Transverse colon (tissue), 4 donors: ENCODE measurements around the gene NAT8. TPM values are rescaled to one million over a fixed set of nuclear protein-coding genes. Genes with fewer than 3 reads are reported as not detected.
"Not testable (repeated sequence)": the region's sequence is repeated elsewhere in the genome, so short reads cannot be mapped to it uniquely, and the experiment has no call there.

ENCODE experiments used
- DNase-seq: peaks from one replicate; pipeline ENCODE4 v3.0.0-alpha.2; 2019
- H3K27ac ChIP-seq, 4 donors: fragments of 200-600 bp; sonication (generic); 2 replicates each; pipeline ENCODE4 v1.5.1; 2016 to 2018; ENCODE audit warnings: inconsistent platforms in 4 of 4
- H3K27me3 ChIP-seq: fragments of 200-600 bp; sonication (generic); 2 replicates; pipeline ENCODE4 v1.5.1; 2017; ENCODE audit warnings: inconsistent platforms
- H3K36me3 ChIP-seq, 4 donors: fragments of 200-600 bp; sonication (generic); 2 replicates each; pipeline ENCODE4 v1.5.1; 2017 to 2019; ENCODE audit warnings: inconsistent platforms in 4 of 4
- H3K4me1 ChIP-seq, 4 donors: fragments of 200-600 bp; sonication (generic); 2 replicates each; pipeline ENCODE4 v1.5.1; 2017 to 2020; ENCODE audit warnings: inconsistent platforms in 4 of 4
- H3K4me3 ChIP-seq, 4 donors: fragments of 200-600 bp; sonication (generic); 1 replicate in 1 of 4; 2 replicates in 3 of 4; pipeline versions ENCODE4 v1.5.1 to v1.6.1; 2017 to 2019; ENCODE audit warnings: inconsistent platforms in 4 of 4
- H3K9me3 ChIP-seq, 2 donors: fragments of 200-600 bp; sonication (generic); 2 replicates each; pipeline ENCODE4 v1.5.1; 2017 to 2019; ENCODE audit warnings: inconsistent platforms in 2 of 2
- CTCF ChIP-seq, 5 experiments: fragments of 200-600 bp in 3 of 5; fragments of 450-650 bp in 2 of 5; sonication (generic) in 3 of 5; IDR thresholded peaks; 1 replicate in 2 of 5; 2 replicates in 3 of 5; pipeline ENCODE4 v1.5.1; 2016 to 2017; ENCODE audit warnings: antibody characterized with exemption in 5 of 5, inconsistent platforms in 3 of 5, mild to moderate bottlenecking in 2 of 5, moderate library complexity in 1 of 5
- EP300 ChIP-seq: sonication (generic); formaldehyde crosslinking; IDR thresholded peaks from one replicate; pipeline ENCODE4 v1.6.1; 2017; ENCODE audit warnings: antibody characterized with exemption, low read depth
- POLR2A ChIP-seq: fragments of 450-650 bp; IDR thresholded peaks from one replicate; pipeline ENCODE4 v1.6.1; 2016; ENCODE audit warnings: antibody characterized with exemption, mild to moderate bottlenecking, moderate library complexity
- POLR2AphosphoS5 ChIP-seq, 3 donors: sonication (generic); formaldehyde crosslinking; IDR thresholded peaks; one replicate each; pipeline ENCODE4 v1.6.1; 2016; ENCODE audit warnings: antibody characterized with exemption in 3 of 3
- WGBS, 2 donors: methylation state at CpG; one replicate each; pipeline ENCODE4 v1.1.5; 2018; ENCODE audit warnings: low coverage in 1 of 2; 5-methylcytosine and 5-hydroxymethylcytosine counted together
- in situ Hi-C, 4 donors: fragments of 200-750 bp; cut with MboI; loops; one replicate each; pipeline versions ENCODE4 v1.15.0 to v1.15.1; 2017; ENCODE audit warnings: low sequenced_read_pairs in 3 of 4, low pct_ligation_motif_present in 1 of 4, low pct_unique_long_range_greater_than_20kb in 1 of 4
- intact Hi-C: fragments of 100-400 bp; cut with DNase I; formaldehyde crosslinking; loops from one replicate; pipeline ENCODE4 v1.15.1; 2023; ENCODE audit warnings: low total_unique reads
- total RNA-seq, 4 donors: library from RNA; depleted of rRNA; stranded (reverse); fragments of >200 nt; gene quantifications; one replicate each; pipeline ENCODE4 v1.1.0, GENCODE V29; 2016

Gene NAT8, protein sequence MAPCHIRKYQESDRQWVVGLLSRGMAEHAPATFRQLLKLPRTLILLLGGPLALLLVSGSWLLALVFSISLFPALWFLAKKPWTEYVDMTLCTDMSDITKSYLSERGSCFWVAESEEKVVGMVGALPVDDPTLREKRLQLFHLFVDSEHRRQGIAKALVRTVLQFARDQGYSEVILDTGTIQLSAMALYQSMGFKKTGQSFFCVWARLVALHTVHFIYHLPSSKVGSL
- 1 to 10 TPM in 2 of 4 donors, not detected in 2; 1.2 to 4.6 TPM for total RNA-seq

DNA sequence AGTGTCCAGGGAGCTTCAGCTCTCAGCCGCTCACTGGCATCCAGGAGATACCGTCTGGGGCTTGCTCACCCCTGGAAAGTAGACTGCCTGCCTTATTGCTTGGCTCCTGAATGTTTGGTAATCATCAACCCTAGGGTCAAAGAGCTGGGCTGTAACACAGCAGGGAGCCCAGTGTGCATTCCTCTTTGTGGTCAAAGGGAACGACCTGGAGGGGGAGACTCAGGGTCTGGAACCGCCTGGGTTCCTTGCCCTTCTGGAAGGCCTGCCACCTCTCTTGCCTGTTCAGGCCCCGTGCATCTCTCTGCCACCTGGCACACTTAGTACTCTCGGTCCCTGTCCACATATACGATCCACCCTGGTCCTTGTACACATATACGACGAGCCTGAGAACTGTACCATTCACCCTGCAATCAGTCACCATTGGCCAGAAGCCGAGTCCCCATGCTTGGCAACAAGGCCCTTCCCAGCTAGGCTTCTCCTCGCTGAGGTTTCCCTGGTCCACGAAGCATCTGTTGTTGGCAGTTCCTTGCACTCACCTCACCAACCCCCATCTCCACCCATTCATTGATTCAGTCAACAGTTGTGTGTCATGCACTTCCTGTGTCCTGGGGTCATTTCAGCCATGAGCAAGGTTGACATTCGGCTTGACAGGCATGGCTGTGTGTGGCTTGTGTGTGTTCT is at the start of gene NAT8:
NAT8 (minus strand) TSS at position 85 of the 681 bp plus-strand sequence. CDS start 794 bp downstream, outside the sequence.
- intact Hi-C loops, result no loop called here
- H3K27ac ChIP-seq, result no peak within 1 kb of the TSS
- DNase-seq, result no peak

GRCh38 chr2:73690372-73691088 is 48.3 kb upstream of the NAT8 start:
- H3K27me3 ChIP-seq, H3K4me3 ChIP-seq, H3K27ac ChIP-seq, intact Hi-C loops, H3K4me1 ChIP-seq, H3K9me3 ChIP-seq, H3K36me3 ChIP-seq: not testable (repeated sequence)
- DNase-seq, result peak; percentile 16
- in situ Hi-C loops, result loop anchor here in 2 of 4 donors (5.0 to 25.0 kb wide), 2 partner anchors 68 to 97 kb away; partner anchors contain the start of genes C2orf78 (in 1 of the 2) and DUSP11 (in 1 of the 2)
- WGBS, 2 donors, result 59% methylated on average over 4 of the region's 4 CpGs; no CpG with 5 or more reads in 1 of the 2 donors
- peak in 4 of 5 experiments; percentile 24 to 54 (median 48) for TF ChIP-seq CTCF (IDR thresholded peaks at IDR 0.05)

More for the DNA sequence above, at the start of gene NAT8:
- in situ Hi-C loops, result no loop called here
- Histone ChIP-seq H3K9me3 (no peaks in the 10 kb centered on the region), H3K4me3 (no peak within 1 kb of the TSS), H3K27me3 (no peaks in the 10 kb centered on the region), H3K4me1 (peaks cover 0 to 32% (median 10%) of the 10 kb centered on the region in 4 donors), H3K36me3 (no peaks in the 10 kb centered on the region)
- no peak for TF ChIP-seq EP300
- no peak for TF ChIP-seq POLR2AphosphoS5 (IDR thresholded peaks at IDR 0.05)
- no peak for TF ChIP-seq CTCF (IDR thresholded peaks at IDR 0.05)
- no peak for TF ChIP-seq POLR2A
- WGBS, 2 donors, result 79 to 84% methylated on average over 7 to 13 of the region's 13 CpGs

GRCh38 chr2:73688494-73688893 is 46.3 kb upstream of the NAT8 start:
- H3K27ac ChIP-seq, H3K4me3 ChIP-seq, H3K4me1 ChIP-seq, DNase-seq, H3K36me3 ChIP-seq, H3K27me3 ChIP-seq, intact Hi-C loops, H3K9me3 ChIP-seq: not testable (repeated sequence)
- in situ Hi-C loops, result loop anchor here in 1 of 4 donors (25.0 kb wide), 1 partner anchor 99 kb away; the partner anchor contains the start of genes C2orf78 and DUSP11
- 82 to 95% methylated on average over 5 of the region's 5 CpGs for WGBS, 2 donors

DNA sequence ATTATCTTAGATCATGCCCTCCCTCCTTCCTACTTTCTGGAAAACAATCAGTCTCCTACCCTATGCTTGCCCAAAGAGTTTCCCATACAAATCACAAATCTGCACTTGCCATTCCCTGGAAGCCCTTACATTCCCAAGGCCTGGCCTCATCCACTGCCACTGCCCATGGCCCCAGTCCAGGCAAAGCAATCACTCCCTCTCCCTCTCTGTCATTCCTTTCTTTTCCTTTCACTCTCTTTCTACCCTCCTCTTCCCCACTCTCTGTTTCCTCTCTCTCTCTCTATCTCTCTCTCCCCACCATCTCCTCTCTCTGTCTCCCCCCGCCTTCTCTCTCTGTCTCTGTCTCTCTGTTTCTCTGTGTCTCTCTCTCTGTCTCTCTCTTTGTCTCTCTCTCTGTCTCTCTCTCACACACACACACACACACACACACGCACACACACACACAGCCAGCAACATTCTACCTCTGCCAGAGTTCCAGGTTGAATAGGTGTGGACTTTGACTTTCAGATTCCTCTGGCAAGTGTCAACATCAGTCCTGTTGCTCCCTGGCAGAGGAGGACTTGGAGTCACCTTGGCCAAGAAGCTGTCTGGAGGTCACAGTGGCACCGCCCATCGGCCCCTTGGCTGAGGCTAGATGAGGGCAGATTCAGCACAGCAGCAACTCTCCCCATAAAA is 43.7 kb upstream of the NAT8 start:
- intact Hi-C loops (no loop called here), in situ Hi-C loops (loop anchor here in 1 of 4 donors (25.0 kb wide), 1 partner anchor 101 kb away; the partner anchor contains the start of genes C2orf78 and DUSP11)
- no peaks in the 10 kb centered on the region for H3K27me3 ChIP-seq
- H3K4me3 ChIP-seq, result no peak overlapping the region
- WGBS, 2 donors, result 71% methylated on average over 4 of the region's 4 CpGs; no CpG with 5 or more reads in 1 of the 2 donors
- TF ChIP-seq POLR2A (no peak), CTCF (IDR thresholded peaks at IDR 0.05) (no peak), EP300 (no peak), POLR2AphosphoS5 (IDR thresholded peaks at IDR 0.05) (no peak)
- DNase-seq, result peak; percentile 65
- peak overlapping the region in 3 of 4 donors; percentile 34 to 56 (median 46) for H3K27ac ChIP-seq
- no peaks in the 10 kb centered on the region for H3K36me3 ChIP-seq
- H3K4me1 ChIP-seq, result no peaks in the 10 kb centered on the region
- no peaks in the 10 kb centered on the region for H3K9me3 ChIP-seq
